ENCODE data around the gene LDLRAD3. TPM values are rescaled to one million over a fixed set of nuclear protein-coding genes. Genes with fewer than 3 reads are reported as not detected.

The LDLRAD3 gene
- total RNA-seq, 2 experiments from 2014 or later, result not detected

GRCh38 chr11:36074941-36075431 lies 131.1 kb downstream of the LDLRAD3 start:
- no peak for TF ChIP-seq CTCF (conservative IDR thresholded peaks at IDR 0.05; ENCODE audit: low read length)
- no peak for TF ChIP-seq EZH2phosphoT487 (IDR thresholded peaks at IDR 0.05; ENCODE audit: borderline replicate concordance, low read depth, low read length)
- H2AFZ ChIP-seq (ENCODE audit: low read length), result no peak overlapping the region
- CTCF ChIA-PET (ENCODE audit: unreplicated experiment), result interaction anchor here (0.6 kb wide), 1 partner anchor 637 kb away, joined by 3 read pairs; no protein-coding TSS in a partner anchor
- no peaks in the 10 kb centered on the region for H3K9me2 ChIP-seq (ENCODE audit: insufficient read depth, low read length)
- H3K79me2 ChIP-seq (ENCODE audit: insufficient read depth, low read depth, low read length), result no peaks in the 10 kb centered on the region
- POLR2A ChIA-PET, result no interaction called here
- intact Hi-C loops (cut with micrococcal nuclease; ENCODE audit: unreplicated experiment), result no loop called here
- no peaks in the 10 kb centered on the region for H3K9me3 ChIP-seq (ENCODE audit: low read length)
- no TSS peak for BruUV-seq (replicated peaks)
- no peak overlapping the region for H3K4me3 ChIP-seq (ENCODE audit: low read depth, low read length, poor library complexity, severe bottlenecking)
- no peak for DNase-seq (ENCODE audit: low spot score)
- no peaks in the 10 kb centered on the region for H3K4me1 ChIP-seq (ENCODE audit: insufficient read depth, low read length, poor library complexity, severe bottlenecking)
- H3K4me2 ChIP-seq (ENCODE audit: low read length), result no peak overlapping the region
- no peaks in the 10 kb centered on the region for H4K20me1 ChIP-seq (ENCODE audit: insufficient read depth, low read length)
- H3K27ac ChIP-seq (ENCODE audit: low read depth, low read length, poor library complexity, severe bottlenecking), result no peak overlapping the region
- no peaks in the 10 kb centered on the region for H3K36me3 ChIP-seq (ENCODE audit: insufficient read depth, low read length)

- TF ChIP-seq EZH2phosphoT487 (IDR thresholded peaks at IDR 0.05; ENCODE audit: borderline replicate concordance, low read depth, low read length) (no peak), CTCF (conservative IDR thresholded peaks at IDR 0.05; ENCODE audit: low read length) (no peak)
- Histone ChIP-seq H3K4me3 (ENCODE audit: low read depth, low read length, poor library complexity, severe bottlenecking) (no peak overlapping the region), H4K20me1 (ENCODE audit: insufficient read depth, low read length) (no peaks in the 10 kb centered on the region), H3K4me2 (ENCODE audit: low read length) (no peak overlapping the region), H3K9me3 (ENCODE audit: low read length) (no peaks in the 10 kb centered on the region), H3K9me2 (ENCODE audit: insufficient read depth, low read length) (no peaks in the 10 kb centered on the region), H3K27ac (ENCODE audit: low read depth, low read length, poor library complexity, severe bottlenecking) (no peak overlapping the region), H2AFZ (ENCODE audit: low read length) (no peak overlapping the region), H3K4me1 (ENCODE audit: insufficient read depth, low read length, poor library complexity, severe bottlenecking) (no peaks in the 10 kb centered on the region), H3K79me2 (ENCODE audit: insufficient read depth, low read depth, low read length) (no peaks in the 10 kb centered on the region), H3K36me3 (ENCODE audit: insufficient read depth, low read length) (no peaks in the 10 kb centered on the region)
- no TSS peak for BruUV-seq (replicated peaks)
- intact Hi-C loops (cut with micrococcal nuclease; ENCODE audit: unreplicated experiment), result no loop called here
- POLR2A ChIA-PET, result no interaction called here
- no peak for DNase-seq (ENCODE audit: low spot score)
- CTCF ChIA-PET (ENCODE audit: unreplicated experiment), result no interaction called here
Observed at GRCh38 chr11:36077368-36077767, 133.5 kb downstream of the LDLRAD3 start.

- H4K20me1 ChIP-seq (ENCODE audit: insufficient read depth, low read length), result no peaks in the 10 kb centered on the region
- no peaks in the 10 kb centered on the region for H3K4me1 ChIP-seq (ENCODE audit: insufficient read depth, low read length, poor library complexity, severe bottlenecking)
- ChIA-PET POLR2A (no interaction called here), CTCF (ENCODE audit: unreplicated experiment) (no interaction called here)
- no peak overlapping the region for H3K4me3 ChIP-seq (ENCODE audit: low read depth, low read length, poor library complexity, severe bottlenecking)
- TF ChIP-seq EZH2phosphoT487 (IDR thresholded peaks at IDR 0.05; ENCODE audit: borderline replicate concordance, low read depth, low read length), result no peak
- no peak for TF ChIP-seq CTCF (conservative IDR thresholded peaks at IDR 0.05; ENCODE audit: low read length)
- no peak overlapping the region for H3K4me2 ChIP-seq (ENCODE audit: low read length)
- H3K9me3 ChIP-seq (ENCODE audit: low read length), result no peaks in the 10 kb centered on the region
- no peak for DNase-seq (ENCODE audit: low spot score)
- H3K79me2 ChIP-seq (ENCODE audit: insufficient read depth, low read depth, low read length), result no peaks in the 10 kb centered on the region
- intact Hi-C loops (cut with micrococcal nuclease; ENCODE audit: unreplicated experiment), result no loop called here
- BruUV-seq (replicated peaks), result no TSS peak
- H3K9me2 ChIP-seq (ENCODE audit: insufficient read depth, low read length), result no peaks in the 10 kb centered on the region
- no peak overlapping the region for H3K27ac ChIP-seq (ENCODE audit: low read depth, low read length, poor library complexity, severe bottlenecking)
- no peak overlapping the region for H2AFZ ChIP-seq (ENCODE audit: low read length)
- no peaks in the 10 kb centered on the region for H3K36me3 ChIP-seq (ENCODE audit: insufficient read depth, low read length)
Observed at GRCh38 chr11:36077886-36078685, 134.2 kb downstream of the LDLRAD3 start.
